Measurements from ENCODE around the gene DDX31.

- TF ChIP-seq CTCF (conservative IDR thresholded peaks at IDR 0.05), result no peak
- no peak for TF ChIP-seq ZFX (IDR thresholded peaks at IDR 0.05)
Observed at GRCh38 chr9:132564526-132564925, 105.3 kb downstream of the DDX31 start.

Measured in C4-2B (cell line).